Measurements from ENCODE around the gene GRIK2. TPM values are rescaled to one million over a fixed set of nuclear protein-coding genes. Genes with fewer than 3 reads are reported as not detected.

Gene GRIK2
- total and polyA plus RNA-seq, 2 experiments from 2014 or later = 1.4 to 7.1 TPM

GRCh38 chr6:102114402-102114801 lies 720.9 kb downstream of the GRIK2 start:
- H3K4me1 ChIP-seq (ENCODE audit: insufficient read depth) = no peaks in the 10 kb centered on the region

DNA sequence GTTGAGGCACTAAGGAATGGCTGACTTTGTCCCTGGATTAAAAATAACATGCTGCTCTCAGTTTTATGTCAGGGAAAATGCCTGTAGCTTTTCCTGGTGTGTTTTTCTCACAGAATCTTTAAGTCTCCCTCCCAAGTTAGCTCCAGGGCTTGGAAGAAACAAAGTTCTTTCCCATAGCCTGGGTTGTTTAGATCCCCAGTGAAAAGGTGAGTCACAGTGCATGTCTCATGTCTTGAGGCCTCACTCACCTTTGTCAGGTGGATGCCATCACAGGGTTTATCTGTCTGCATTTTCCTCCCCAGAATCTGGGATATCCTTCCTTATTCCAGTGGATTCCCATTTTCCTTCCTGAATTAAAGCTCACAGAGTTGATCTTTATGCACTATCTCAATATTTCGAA lies 722.4 kb downstream of the GRIK2 start:
- no peak overlapping the region for H3K9ac ChIP-seq
- H3K79me2 ChIP-seq (ENCODE audit: insufficient read depth) = no peaks in the 10 kb centered on the region
- H3K4me2 ChIP-seq (ENCODE audit: unreplicated experiment) = no peak overlapping the region
- H3K27ac ChIP-seq = no peak overlapping the region
- DNase-seq = no peak
- no peak overlapping the region for H2AFZ ChIP-seq
- in situ Hi-C loops (cut with MboI) = no loop called here
- H3K4me3 ChIP-seq = no peak overlapping the region
- no peaks in the 10 kb centered on the region for H3K4me1 ChIP-seq (ENCODE audit: insufficient read depth)
- no peaks in the 10 kb centered on the region for H3K27me3 ChIP-seq (replicated peaks; ENCODE audit: insufficient read depth)
- H3K9me3 ChIP-seq (ENCODE audit: low read depth) = no peaks in the 10 kb centered on the region
- no peak for TF ChIP-seq EZH2phosphoT487 (IDR thresholded peaks at IDR 0.05; ENCODE audit: insufficient read depth, low read depth)
- TF ChIP-seq EZH2 (IDR thresholded peaks at IDR 0.05; ENCODE audit: insufficient read depth, poor library complexity, severe bottlenecking) = no peak
- WGBS, 2 experiments (ENCODE audit: low coverage in 1 of 2, low lambda C conversion rate in 2 of 2, missing lambda C conversion rate in 2 of 2) = 5% methylated on average over 1 of the region's 1 CpG
- no peaks in the 10 kb centered on the region for H3K36me3 ChIP-seq (ENCODE audit: low read depth)
- no peaks in the 10 kb centered on the region for H3F3A ChIP-seq (ENCODE audit: insufficient read depth)
- no peaks in the 10 kb centered on the region for H3K9me2 ChIP-seq (ENCODE audit: insufficient read depth)
- no peaks in the 10 kb centered on the region for H4K20me1 ChIP-seq (ENCODE audit: insufficient read depth)

More at GRCh38 chr6:102114402-102114801, 720.9 kb downstream of the GRIK2 start:
- Histone ChIP-seq H3K4me2 (ENCODE audit: unreplicated experiment) (no peak overlapping the region), H2AFZ (no peak overlapping the region), H3K9ac (no peak overlapping the region), H3K9me2 (ENCODE audit: insufficient read depth) (no peaks in the 10 kb centered on the region), H3K27ac (no peak overlapping the region), H4K20me1 (ENCODE audit: insufficient read depth) (no peaks in the 10 kb centered on the region), H3F3A (ENCODE audit: insufficient read depth) (no peaks in the 10 kb centered on the region), H3K4me3 (no peak overlapping the region), H3K27me3 (replicated peaks; ENCODE audit: insufficient read depth) (no peaks in the 10 kb centered on the region), H3K36me3 (ENCODE audit: low read depth) (no peaks in the 10 kb centered on the region), H3K9me3 (ENCODE audit: low read depth) (no peaks in the 10 kb centered on the region), H3K79me2 (ENCODE audit: insufficient read depth) (no peaks in the 10 kb centered on the region)
- no peak for DNase-seq
- in situ Hi-C loops (cut with MboI) = no loop called here
- 14 to 23% methylated on average over 2 of the region's 2 CpGs for WGBS, 2 experiments (ENCODE audit: low coverage in 1 of 2, low lambda C conversion rate in 2 of 2, missing lambda C conversion rate in 2 of 2)
- no peak for TF ChIP-seq EZH2phosphoT487 (IDR thresholded peaks at IDR 0.05; ENCODE audit: insufficient read depth, low read depth)
- TF ChIP-seq EZH2 (IDR thresholded peaks at IDR 0.05; ENCODE audit: insufficient read depth, poor library complexity, severe bottlenecking) = no peak

GRCh38 chr6:102118034-102118433 lies 724.5 kb downstream of the GRIK2 start:
- Histone ChIP-seq H3K4me3 (no peak overlapping the region), H3F3A (ENCODE audit: insufficient read depth) (no peaks in the 10 kb centered on the region), H3K79me2 (ENCODE audit: insufficient read depth) (no peaks in the 10 kb centered on the region), H3K4me2 (ENCODE audit: unreplicated experiment) (no peak overlapping the region), H3K27ac (no peak overlapping the region), H4K20me1 (ENCODE audit: insufficient read depth) (no peaks in the 10 kb centered on the region), H3K9me2 (ENCODE audit: insufficient read depth) (no peaks in the 10 kb centered on the region), H2AFZ (no peak overlapping the region), H3K9ac (no peak overlapping the region), H3K36me3 (ENCODE audit: low read depth) (no peaks in the 10 kb centered on the region), H3K9me3 (ENCODE audit: low read depth) (no peaks in the 10 kb centered on the region), H3K4me1 (ENCODE audit: insufficient read depth) (no peaks in the 10 kb centered on the region), H3K27me3 (replicated peaks; ENCODE audit: insufficient read depth) (no peaks in the 10 kb centered on the region)
- WGBS, 2 experiments (ENCODE audit: low coverage in 1 of 2, low lambda C conversion rate in 2 of 2, missing lambda C conversion rate in 2 of 2) = 19 to 20% methylated on average over 1 of the region's 1 CpG
- TF ChIP-seq EZH2 (IDR thresholded peaks at IDR 0.05; ENCODE audit: insufficient read depth, poor library complexity, severe bottlenecking) = no peak
- no peak for TF ChIP-seq EZH2phosphoT487 (IDR thresholded peaks at IDR 0.05; ENCODE audit: insufficient read depth, low read depth)
- DNase-seq = no peak
- in situ Hi-C loops (cut with MboI) = no loop called here
